GM18868 (cell line): Measurements from ENCODE around the gene RPL18.
"Not testable (repeated sequence)": the region's sequence is repeated elsewhere in the genome, so short reads cannot be mapped to it uniquely, and the experiment has no call there.

Experiments
- ATAC-seq: cut with Tn5 transposase; IDR thresholded peaks from one replicate; pipeline ENCODE4 v1.9.1; 2021; ENCODE audit warnings: mild to moderate bottlenecking, moderate library complexity; ENCODE audit not compliant: unreplicated experiment

Gene RPL18

GRCh38 chr19:48588670-48589401 is 30.1 kb downstream of the RPL18 start:
- ATAC-seq = no peak

- ATAC-seq = no peak
These were observed 31.6 kb downstream of the RPL18 start for GRCh38 chr19:48587387-48587786.

- no peak for ATAC-seq
These were observed 36.8 kb downstream of the RPL18 start for GRCh38 chr19:48582168-48582567.

GRCh38 chr19:48578891-48579290 is 40.1 kb downstream of the RPL18 start:
- no peak for ATAC-seq

GRCh38 chr19:48577908-48578307 is 41.1 kb downstream of the RPL18 start:
- ATAC-seq = not testable (repeated sequence)

GRCh38 chr19:48575931-48576622 is 42.9 kb downstream of the RPL18 start:
- no peak for ATAC-seq

- ATAC-seq = no peak
These were observed 45.8 kb downstream of the RPL18 start for GRCh38 chr19:48573163-48573505.

- ATAC-seq = no peak
These were observed 47.4 kb downstream of the RPL18 start for GRCh38 chr19:48571378-48572162.

- no peak for ATAC-seq
These were observed 49.2 kb downstream of the RPL18 start for GRCh38 chr19:48569814-48570213.

GRCh38 chr19:48568345-48568886 is 50.6 kb downstream of the RPL18 start:
- ATAC-seq = no peak
